Fibroblast of the aortic adventitia (primary cell): ENCODE measurements around the gene ID3. TPM values are rescaled to one million over a fixed set of nuclear protein-coding genes. Genes with fewer than 3 reads are reported as not detected.

ENCODE experiments used
- DNase-seq: peaks from one replicate; pipeline ENCODE4 v3.0.0-alpha.2; 2010; ENCODE audit warnings: low read depth
- H3K4me3 ChIP-seq: 2 replicates; pipeline ENCODE4 v1.5.1; 2011; ENCODE audit warnings: low read depth, mild to moderate bottlenecking, control low read depth, low read length, moderate library complexity
- CTCF ChIP-seq: IDR thresholded peaks from 2 replicates; pipeline ENCODE4 v1.5.1; 2011; ENCODE audit warnings: mild to moderate bottlenecking, low read length, control low read depth, inconsistent platforms; ENCODE audit not compliant: insufficient read depth
- total RNA-seq: library from RNA; depleted of rRNA; stranded (reverse); fragments of >200 nt; gene quantifications from 2 replicates; pipeline ENCODE4 v1.2.3, GENCODE V29; 2012; ENCODE audit warnings: low replicate concordance

The ID3 gene
- total RNA-seq, 1 donor: 51.8 TPM

DNA sequence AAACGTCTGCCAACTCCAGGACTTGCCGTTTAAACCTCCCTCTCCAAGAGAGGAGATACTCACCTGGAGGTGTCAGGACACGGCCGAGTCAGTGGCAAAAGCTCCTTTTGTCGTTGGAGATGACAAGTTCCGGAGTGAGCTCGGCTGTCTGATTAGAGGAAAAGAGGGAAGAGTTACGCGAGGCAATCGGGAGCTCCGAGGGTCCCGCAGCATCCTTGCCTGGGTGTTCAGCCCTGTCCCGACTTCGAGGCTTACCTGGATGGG is 497 bp downstream of the ID3 start:
- H3K4me3 ChIP-seq: peak overlapping the region; percentile 78
- no peak for TF ChIP-seq CTCF
- no peak for DNase-seq

GRCh38 chr1:23558140-23558871 is 995 bp downstream of the ID3 start:
- no peak for TF ChIP-seq CTCF
- DNase-seq: peak; percentile 63
- H3K4me3 ChIP-seq: peak overlapping the region; percentile 78

DNA sequence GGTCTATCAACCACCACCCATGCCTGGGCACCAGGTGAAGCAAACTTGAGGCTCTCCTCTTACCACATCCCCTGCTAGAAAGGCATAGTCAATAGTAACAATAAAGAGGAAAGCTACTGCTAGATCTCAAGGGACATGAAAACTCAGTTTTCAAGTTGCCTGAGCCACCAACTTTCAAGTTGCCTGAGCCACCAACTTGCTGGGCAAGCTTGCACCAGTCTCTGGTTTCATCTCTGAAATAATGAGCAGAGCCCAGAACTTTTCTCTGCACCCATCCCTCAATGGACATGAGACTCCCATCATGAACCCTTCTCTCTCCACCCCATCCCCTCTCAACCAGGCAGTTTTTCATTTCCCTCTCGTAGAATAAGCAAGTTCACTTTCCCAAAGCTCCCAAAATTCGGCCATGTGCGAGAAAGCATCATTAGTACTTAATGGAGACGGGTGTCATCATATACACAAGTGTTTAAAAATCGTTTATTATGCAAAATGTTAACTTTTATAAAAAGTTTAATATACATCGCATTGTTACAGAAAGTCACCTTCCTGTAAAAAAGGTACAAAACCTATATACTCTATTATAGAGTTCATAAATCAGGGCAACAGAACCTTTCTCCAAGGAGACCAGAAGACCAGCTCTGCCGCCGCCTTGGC is 1.7 kb downstream of the ID3 start:
- no peak for TF ChIP-seq CTCF
- H3K4me3 ChIP-seq: peak overlapping the region; percentile 78
- DNase-seq: peak; percentile 40

DNA sequence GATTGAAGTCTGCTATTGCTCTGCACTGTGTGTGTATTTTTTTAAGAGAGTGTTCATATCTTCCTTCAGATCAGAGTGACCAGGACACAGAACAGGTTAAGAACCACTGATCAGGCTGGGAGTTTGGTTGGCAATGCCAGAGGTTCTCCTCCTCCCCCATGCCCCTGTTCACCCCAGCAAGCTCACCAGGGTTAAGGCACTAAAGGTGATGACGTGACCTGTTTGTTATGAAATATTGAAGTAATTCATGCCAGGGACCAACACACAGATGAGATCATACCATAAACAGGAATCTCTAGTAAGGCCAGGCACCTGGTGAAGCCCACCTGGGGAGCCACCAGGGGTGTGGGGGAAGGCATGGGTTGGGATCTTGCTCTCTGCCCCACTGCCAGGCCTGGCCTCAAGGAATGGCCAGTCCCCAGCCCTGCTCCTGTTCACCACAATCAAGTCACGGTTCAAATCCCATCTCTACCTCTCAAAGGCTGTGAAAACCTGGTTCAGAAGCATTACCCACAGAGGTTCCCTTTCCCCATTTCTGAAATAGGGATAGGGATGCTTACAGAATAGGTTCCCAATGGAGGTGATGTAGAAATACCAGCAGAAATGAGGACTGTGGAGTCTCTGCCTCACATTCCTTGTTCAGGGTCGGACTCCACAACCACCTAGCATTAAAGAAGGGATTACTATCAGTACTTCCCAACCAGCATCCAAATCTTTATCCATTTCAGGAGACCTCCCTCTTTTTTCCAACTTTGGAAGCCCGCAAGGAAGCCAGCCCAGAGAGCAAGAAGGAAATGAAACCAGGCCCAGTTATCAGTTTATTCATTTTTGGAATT is 2.4 kb downstream of the ID3 start:
- peak overlapping the region; percentile 78 for H3K4me3 ChIP-seq
- peak; percentile 75 for DNase-seq
- TF ChIP-seq CTCF: no peak

DNA sequence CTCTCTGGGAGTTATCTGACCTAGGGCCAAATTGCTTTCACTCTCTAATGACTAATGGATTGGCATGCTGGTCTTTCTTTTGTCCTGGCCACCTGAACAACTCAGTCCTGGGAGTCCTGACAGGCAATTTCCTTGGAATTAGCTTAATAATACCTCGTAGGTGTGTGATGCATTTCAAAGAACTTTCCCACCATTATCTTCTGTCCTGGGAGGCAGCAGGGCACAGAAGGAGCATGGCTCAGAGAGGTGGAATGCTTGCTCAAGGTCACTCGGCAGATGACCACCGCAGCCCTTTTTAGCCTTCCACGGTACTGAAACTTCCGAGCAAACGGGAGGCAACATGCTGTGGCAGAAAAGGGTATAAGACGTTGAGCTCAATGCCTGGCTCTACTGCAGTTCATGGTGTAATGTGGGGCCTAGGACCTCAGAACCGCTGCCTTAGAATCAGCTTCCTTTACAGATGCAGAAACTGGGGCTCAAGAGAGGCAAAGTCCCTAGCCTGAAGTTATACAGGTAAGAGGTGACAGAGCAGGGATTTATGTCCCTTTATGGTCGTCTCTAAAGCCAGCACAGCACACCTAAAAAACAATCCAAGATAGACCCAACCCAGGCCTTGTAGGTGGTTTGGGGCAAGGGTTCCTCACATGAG is 3.2 kb downstream of the ID3 start:
- peak overlapping the region; percentile 78 for H3K4me3 ChIP-seq
- no peak for TF ChIP-seq CTCF
- DNase-seq: peak; percentile 78

DNA sequence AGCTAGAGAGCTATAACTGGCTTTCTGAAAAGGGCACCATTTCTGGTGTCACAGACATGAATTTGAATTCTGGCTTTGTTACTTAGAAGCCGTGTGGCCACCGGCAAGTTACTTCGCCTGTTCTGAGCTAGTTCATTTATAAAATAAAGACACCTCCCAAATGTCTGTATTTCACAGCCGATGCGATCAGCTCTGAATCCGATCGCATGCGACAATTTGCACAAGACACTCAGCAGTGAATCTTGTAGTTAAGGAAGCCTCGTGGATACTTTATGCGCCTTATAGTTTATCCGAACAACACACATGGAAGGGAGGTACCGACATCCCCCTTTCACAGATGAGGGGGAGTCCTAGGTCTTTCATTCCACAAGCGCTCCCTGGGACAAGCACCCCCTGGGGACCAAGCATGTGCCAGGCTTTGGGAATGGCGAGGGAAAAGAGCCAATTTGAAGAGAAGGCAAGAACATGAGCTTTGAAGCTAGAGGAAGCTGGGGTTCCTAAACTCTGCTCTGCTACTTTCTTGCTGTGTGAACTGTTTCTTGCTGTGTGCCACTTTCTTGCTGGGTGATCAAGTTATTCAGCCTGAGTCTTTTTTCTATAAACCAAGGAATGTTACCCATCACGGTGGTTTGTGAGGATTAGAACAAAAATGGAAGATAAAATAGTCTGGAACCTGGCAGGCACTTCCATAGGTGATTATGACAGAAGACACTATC is 3.9 kb downstream of the ID3 start:
- H3K4me3 ChIP-seq: peak overlapping the region; percentile 78
- no peak for TF ChIP-seq CTCF
- peak; percentile 66 for DNase-seq
